ENCODE results near the gene CD34. TPM values are rescaled to one million over a fixed set of nuclear protein-coding genes. Genes with fewer than 3 reads are reported as not detected.

Gene CD34
- total RNA-seq, 1 experiment from 2014 or later, result not detected

- no peak overlapping the region for H3K4me2 ChIP-seq
- no TSS peak for BruUV-seq (replicated peaks)
- no peak for DNase-seq
- H3K27ac ChIP-seq, result no peak overlapping the region
- ChIA-PET POLR2A (ENCODE audit: unreplicated experiment) (no interaction called here), CTCF (no interaction called here)
- H3F3A ChIP-seq (ENCODE audit: insufficient read depth, low read depth), result no peaks in the 10 kb centered on the region
- H3K27me3 ChIP-seq (ENCODE audit: insufficient read depth, low read depth), result no peaks in the 10 kb centered on the region
- no peaks in the 10 kb centered on the region for H3K9me2 ChIP-seq (ENCODE audit: insufficient read depth)
- H2AFZ ChIP-seq, result no peak overlapping the region
- intact Hi-C loops (cut with micrococcal nuclease; ENCODE audit: unreplicated experiment), result no loop called here
- H3K79me2 ChIP-seq (ENCODE audit: low read depth), result no peaks in the 10 kb centered on the region
- no peaks in the 10 kb centered on the region for H3K9me3 ChIP-seq (ENCODE audit: insufficient read depth, low read depth)
- no peak overlapping the region for H3K4me3 ChIP-seq
- H3K4me1 ChIP-seq (replicated peaks; ENCODE audit: insufficient read depth), result no peaks in the 10 kb centered on the region
- H4K20me1 ChIP-seq (ENCODE audit: insufficient read depth), result no peaks in the 10 kb centered on the region
- TF ChIP-seq EZH2 (IDR thresholded peaks at IDR 0.05; ENCODE audit: low read depth), result no peak
- H3K36me3 ChIP-seq (ENCODE audit: low read depth), result no peaks in the 10 kb centered on the region
These were observed 73.3 kb downstream of the CD34 start for GRCh38 chr1:207837673-207838072.

- Histone ChIP-seq H3F3A (ENCODE audit: insufficient read depth, low read depth) (no peaks in the 10 kb centered on the region), H3K4me3 (no peak overlapping the region), H3K4me2 (no peak overlapping the region), H3K27ac (no peak overlapping the region), H3K79me2 (ENCODE audit: low read depth) (no peaks in the 10 kb centered on the region), H2AFZ (no peak overlapping the region), H3K9me2 (ENCODE audit: insufficient read depth) (no peaks in the 10 kb centered on the region), H4K20me1 (ENCODE audit: insufficient read depth) (no peaks in the 10 kb centered on the region), H3K27me3 (ENCODE audit: insufficient read depth, low read depth) (no peaks in the 10 kb centered on the region), H3K36me3 (ENCODE audit: low read depth) (no peaks in the 10 kb centered on the region), H3K4me1 (replicated peaks; ENCODE audit: insufficient read depth) (no peaks in the 10 kb centered on the region), H3K9me3 (ENCODE audit: insufficient read depth, low read depth) (no peaks in the 10 kb centered on the region)
- intact Hi-C loops (cut with micrococcal nuclease; ENCODE audit: unreplicated experiment), result no loop called here
- DNase-seq, result no peak
- ChIA-PET CTCF (interaction anchor here (0.5 kb wide), 1 partner anchor 126 kb away, joined by 6 read pairs; no protein-coding TSS in a partner anchor), POLR2A (ENCODE audit: unreplicated experiment) (no interaction called here)
- TF ChIP-seq CTCF (conservative IDR thresholded peaks at IDR 0.05) (no peak), EZH2 (IDR thresholded peaks at IDR 0.05; ENCODE audit: low read depth) (no peak)
- BruUV-seq (replicated peaks), result no TSS peak
These were observed 74.2 kb downstream of the CD34 start for GRCh38 chr1:207836591-207837347.

GRCh38 chr1:207835958-207836357, 75.0 kb downstream of the CD34 start:
- no peak for DNase-seq
- Histone ChIP-seq H3K79me2 (ENCODE audit: low read depth) (no peaks in the 10 kb centered on the region), H3K4me2 (no peak overlapping the region), H3K27ac (no peak overlapping the region), H2AFZ (no peak overlapping the region), H3K27me3 (ENCODE audit: insufficient read depth, low read depth) (no peaks in the 10 kb centered on the region), H3K4me1 (replicated peaks; ENCODE audit: insufficient read depth) (no peaks in the 10 kb centered on the region), H3F3A (ENCODE audit: insufficient read depth, low read depth) (no peaks in the 10 kb centered on the region), H3K9me3 (ENCODE audit: insufficient read depth, low read depth) (no peaks in the 10 kb centered on the region), H3K36me3 (ENCODE audit: low read depth) (no peaks in the 10 kb centered on the region), H3K4me3 (no peak overlapping the region), H3K9me2 (ENCODE audit: insufficient read depth) (no peaks in the 10 kb centered on the region), H4K20me1 (ENCODE audit: insufficient read depth) (no peaks in the 10 kb centered on the region)
- TF ChIP-seq CTCF (conservative IDR thresholded peaks at IDR 0.05) (no peak), EZH2 (IDR thresholded peaks at IDR 0.05; ENCODE audit: low read depth) (no peak)
- POLR2A ChIA-PET (ENCODE audit: unreplicated experiment), result no interaction called here
- no TSS peak for BruUV-seq (replicated peaks)
- intact Hi-C loops (cut with micrococcal nuclease; ENCODE audit: unreplicated experiment), result no loop called here
- CTCF ChIA-PET, result interaction anchor here (0.5 kb wide), 1 partner anchor 127 kb away, joined by 6 read pairs; no protein-coding TSS in a partner anchor

Measured in PC-9 (cell line).